H54 (cell line): ENCODE measurements around the gene APEX2.
"Not testable (repeated sequence)": the region's sequence is repeated elsewhere in the genome, so short reads cannot be mapped to it uniquely, and the experiment has no call there.

Experiments used
- DNase-seq: peaks from one replicate; pipeline ENCODE4 v3.0.0; 2011; ENCODE audit warnings: low spot score, mixed read lengths; ENCODE audit not compliant: insufficient read length
- FAIRE-seq: peaks from 3 replicates; lab custom pipeline; 2011; peaks lifted over from hg19 to GRCh38; lab: Jason Lieb, UNC
- POLR2A ChIP-seq: IDR thresholded peaks from 2 replicates; pipeline ENCODE4 v1.6.1; 2011; ENCODE audit warnings: low read depth, mild to moderate bottlenecking, low read length

APEX2 gene

GRCh38 chrX:54999717-55000598 is at the start of gene APEX2:
APEX2 (plus strand) TSS chrX:55000363; CDS start chrX:55000423, 60 bp downstream.
- DNase-seq (peak; percentile 35), FAIRE-seq (no peak)
- peak; percentile 61 for TF ChIP-seq POLR2A

- FAIRE-seq = no peak
- no peak for DNase-seq
- TF ChIP-seq POLR2A = no peak
Measured at GRCh38 chrX:54950730-54951375, 49.3 kb upstream of the APEX2 start.

GRCh38 chrX:54961750-54962149 is 38.4 kb upstream of the APEX2 start:
- TF ChIP-seq POLR2A = no peak
- DNase-seq (no peak), FAIRE-seq (no peak)

- FAIRE-seq = no peak
- DNase-seq = no peak
- no peak for TF ChIP-seq POLR2A
Measured at GRCh38 chrX:54964766-54965497, 35.2 kb upstream of the APEX2 start.

- FAIRE-seq = no peak
Measured at GRCh38 chrX:54977387-54977786, 22.8 kb upstream of the APEX2 start.

GRCh38 chrX:54978448-54978847 is 21.7 kb upstream of the APEX2 start:
- TF ChIP-seq POLR2A = no peak
- FAIRE-seq (no peak), DNase-seq (no peak)

More at GRCh38 chrX:54977387-54977786, 22.8 kb upstream of the APEX2 start:
- TF ChIP-seq POLR2A = no peak
- DNase-seq = no peak

- no peak for DNase-seq
- FAIRE-seq = no peak
- TF ChIP-seq POLR2A = no peak
Measured at GRCh38 chrX:54979432-54979831, 20.7 kb upstream of the APEX2 start.

- no peak for FAIRE-seq
- TF ChIP-seq POLR2A = no peak
- no peak for DNase-seq
Measured at GRCh38 chrX:54980334-54980733, 19.8 kb upstream of the APEX2 start.

- DNase-seq = not testable (repeated sequence)
Measured at GRCh38 chrX:54983306-54983705, 16.9 kb upstream of the APEX2 start.

GRCh38 chrX:54991706-54992105 is 8.5 kb upstream of the APEX2 start:
- DNase-seq = no peak
- FAIRE-seq = no peak
- TF ChIP-seq POLR2A = no peak

More at GRCh38 chrX:54983306-54983705, 16.9 kb upstream of the APEX2 start:
- not testable (repeated sequence) for FAIRE-seq

- TF ChIP-seq POLR2A = no peak
- FAIRE-seq (no peak), DNase-seq (no peak)
Measured at GRCh38 chrX:54992911-54993622, 7.1 kb upstream of the APEX2 start.

- no peak for FAIRE-seq
- no peak for TF ChIP-seq POLR2A
- DNase-seq = no peak
Measured at GRCh38 chrX:54994099-54994498, 6.1 kb upstream of the APEX2 start, which contains the start of gene PFKFB1. PFKFB1 (minus strand) TSS chrX:54994188; CDS start chrX:54994007, 181 bp downstream.

GRCh38 chrX:54994668-54995351 is 5.4 kb upstream of the APEX2 start:
- DNase-seq = no peak
- TF ChIP-seq POLR2A = no peak
- no peak for FAIRE-seq
